PC-3 (cell line): ENCODE results near the gene LINGO3.

Source experiments
- CTCF ChIP-seq: fragments of 300-600 bp; sonication (generic); conservative IDR thresholded peaks from 2 replicates; pipeline ENCODE4 v1.5.1; 2017; ENCODE audit warnings: antibody characterized with exemption, low read depth, mild to moderate bottlenecking, low read length
- EZH2 ChIP-seq: fragments of 300-600 bp; sonication (generic); IDR thresholded peaks from one replicate; pipeline ENCODE4 v1.6.1; 2017; ENCODE audit warnings: antibody characterized with exemption, mild to moderate bottlenecking, low read length; ENCODE audit not compliant: unreplicated experiment

- TF ChIP-seq CTCF (no peak), EZH2 (no peak)
Observed at GRCh38 chr19:2354670-2355069, 46.7 kb upstream of the LINGO3 start.
